ENCODE results near the gene LILRB2.
"Not testable (repeated sequence)": the region's sequence is repeated elsewhere in the genome, so short reads cannot be mapped to it uniquely, and the experiment has no call there.

The LILRB2 gene

GRCh38 chr19:54272181-54272580, 8.7 kb downstream of the LILRB2 start:
- DNase-seq (ENCODE audit: low spot score), result not testable (repeated sequence)

DNA sequence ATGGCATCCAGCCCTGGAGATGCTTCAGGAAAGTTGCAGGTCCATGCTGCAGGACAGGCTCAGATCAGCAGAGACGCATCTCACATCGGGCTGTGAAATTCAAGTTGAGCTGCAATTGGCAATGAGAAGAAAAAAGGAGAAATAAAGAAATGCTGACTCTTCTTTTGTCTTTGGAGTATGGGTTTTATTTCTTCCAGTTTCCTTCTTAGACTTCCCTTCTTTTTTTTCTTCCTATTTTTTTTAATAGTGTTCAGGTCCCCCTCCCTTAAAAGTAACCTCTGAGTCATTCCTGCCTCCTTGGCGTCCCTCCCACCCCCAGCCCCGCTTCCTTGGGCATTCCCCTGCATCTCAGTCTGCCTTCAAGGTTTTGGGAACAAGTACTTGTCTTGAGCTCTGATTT, 9.3 kb downstream of the LILRB2 start:
- not testable (repeated sequence) for DNase-seq (ENCODE audit: low spot score)

DNA sequence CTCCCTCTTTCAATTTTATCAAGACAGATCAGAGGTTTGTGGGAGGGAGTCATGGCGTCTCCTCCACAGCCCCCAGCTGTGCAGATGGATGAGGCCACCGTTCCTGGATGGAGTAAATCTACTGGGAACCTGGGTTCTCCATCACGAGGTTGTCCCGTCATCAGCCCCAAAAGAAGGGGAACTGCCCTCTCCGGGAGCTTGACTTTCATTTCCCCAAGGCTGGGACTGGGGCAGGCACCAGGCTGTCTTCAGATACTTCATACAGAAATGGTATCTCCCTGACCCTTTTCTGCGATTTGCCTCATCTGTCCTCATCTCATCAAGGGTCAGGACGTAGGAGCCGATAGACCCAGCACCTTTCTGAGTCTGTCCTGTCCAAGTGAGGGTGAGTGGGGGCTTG, 9.8 kb downstream of the LILRB2 start:
- no peak for DNase-seq (ENCODE audit: low spot score)

DNA sequence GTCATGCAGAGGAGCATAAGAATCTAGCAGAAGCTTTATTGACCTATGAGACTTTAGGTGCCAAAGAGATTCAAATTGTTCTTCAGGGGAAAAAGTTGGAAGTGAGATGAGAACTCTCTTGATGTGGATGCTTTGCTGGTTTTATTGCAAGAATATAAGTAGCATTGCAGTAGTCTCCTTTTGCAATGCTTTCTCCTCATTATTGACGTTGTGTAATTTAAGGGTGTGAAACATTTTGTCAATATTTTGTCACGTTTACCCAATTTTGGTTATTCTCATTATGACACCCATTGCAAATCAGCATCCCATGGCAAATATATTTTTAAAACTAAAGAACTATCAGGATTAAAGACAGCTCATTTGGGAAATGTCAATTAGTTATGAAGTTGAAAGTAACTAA, 12.0 kb downstream of the LILRB2 start:
- no peak for DNase-seq (ENCODE audit: low spot score)

- peak; percentile 63 for DNase-seq (ENCODE audit: low spot score)
Measured at GRCh38 chr19:54266133-54266532, 14.8 kb downstream of the LILRB2 start.

DNA sequence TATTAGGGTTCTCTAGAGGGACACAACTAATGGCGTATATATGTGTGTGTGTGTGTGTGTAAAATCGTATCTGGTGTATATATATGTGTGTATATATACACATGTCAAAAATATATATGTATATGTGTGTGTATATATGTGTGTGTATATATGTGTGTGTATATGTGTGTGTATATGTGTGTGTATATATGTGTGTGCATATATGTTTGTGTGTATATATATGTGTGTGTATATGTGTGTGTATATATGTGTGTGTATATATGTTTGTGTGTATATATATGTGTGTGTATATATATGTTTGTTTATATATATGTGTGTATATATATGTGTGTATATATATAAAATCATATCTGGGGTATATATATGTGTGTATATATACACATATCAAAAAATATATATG, 18.4 kb downstream of the LILRB2 start:
- no peak for DNase-seq (ENCODE audit: low spot score)

DNA sequence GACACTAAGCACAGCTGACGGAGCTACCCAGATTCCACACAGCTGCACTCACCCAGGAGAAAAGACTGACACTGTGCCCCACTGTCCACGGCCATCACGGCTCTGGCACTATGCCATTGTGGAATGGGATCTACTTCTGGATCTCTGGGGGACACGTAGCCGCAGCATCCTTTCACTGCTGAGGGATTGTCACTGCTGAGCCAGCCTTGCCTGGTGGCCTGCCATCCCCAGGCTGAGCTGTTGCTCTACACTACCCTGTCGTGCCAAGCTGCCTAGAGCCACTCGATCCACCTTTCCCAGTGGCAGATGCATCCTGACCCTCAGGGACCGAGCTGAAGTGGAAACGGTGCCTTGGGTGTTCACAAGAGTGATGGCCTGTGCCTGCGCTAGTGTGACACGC, 18.8 kb downstream of the LILRB2 start:
- DNase-seq (ENCODE audit: low spot score), result no peak

GRCh38 chr19:54257116-54257480, 23.8 kb downstream of the LILRB2 start, which contains the start of gene LILRB5:
Gene LILRB5, minus strand, starts transcription at chr19:54257273. Its CDS starts 80 bp downstream, at chr19:54257193.
- no peak for DNase-seq (ENCODE audit: low spot score)

DNA sequence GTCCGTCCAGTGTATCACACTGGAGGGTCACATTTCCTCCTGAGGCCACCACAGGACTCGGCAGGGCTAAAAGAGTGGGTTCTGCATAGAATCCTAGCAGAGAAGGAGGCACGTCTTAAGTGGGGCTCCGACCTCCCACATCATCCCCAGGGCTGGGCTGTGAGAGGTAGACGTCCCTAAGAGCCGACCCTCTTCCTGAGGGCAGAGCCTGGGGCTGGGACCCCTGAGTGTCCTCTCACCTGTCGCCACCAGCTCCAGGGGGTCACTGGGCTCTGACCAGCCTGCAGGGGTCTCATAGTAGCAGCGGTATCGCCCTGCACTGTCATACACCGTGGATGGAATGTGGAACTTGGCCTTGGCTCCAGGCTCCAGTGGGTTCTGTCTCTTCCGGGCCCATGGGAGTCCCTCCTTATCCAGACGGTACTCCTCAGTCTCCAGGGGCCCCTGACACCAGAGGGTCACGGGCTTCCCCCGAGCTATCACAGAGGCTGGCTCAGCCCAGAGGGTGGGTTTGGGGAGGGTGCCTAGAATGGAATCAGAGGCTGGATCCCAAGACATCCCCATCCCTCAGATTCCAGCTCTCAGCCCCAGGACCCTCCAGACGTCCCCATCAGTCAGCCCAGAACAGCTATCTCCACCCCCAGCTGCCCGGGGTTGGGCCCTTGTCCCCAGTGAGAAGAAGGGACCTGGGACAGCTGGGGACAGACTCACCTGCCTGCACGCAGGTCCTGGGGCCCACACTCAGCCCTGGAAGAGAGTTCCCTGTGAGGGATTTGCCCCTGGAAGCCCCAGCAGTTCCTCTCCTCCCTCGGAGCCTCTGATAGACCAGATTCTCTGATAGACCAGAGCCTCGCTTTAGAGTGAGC, 24.4 kb downstream of the LILRB2 start:
- DNase-seq (ENCODE audit: low spot score), result no peak

DNA sequence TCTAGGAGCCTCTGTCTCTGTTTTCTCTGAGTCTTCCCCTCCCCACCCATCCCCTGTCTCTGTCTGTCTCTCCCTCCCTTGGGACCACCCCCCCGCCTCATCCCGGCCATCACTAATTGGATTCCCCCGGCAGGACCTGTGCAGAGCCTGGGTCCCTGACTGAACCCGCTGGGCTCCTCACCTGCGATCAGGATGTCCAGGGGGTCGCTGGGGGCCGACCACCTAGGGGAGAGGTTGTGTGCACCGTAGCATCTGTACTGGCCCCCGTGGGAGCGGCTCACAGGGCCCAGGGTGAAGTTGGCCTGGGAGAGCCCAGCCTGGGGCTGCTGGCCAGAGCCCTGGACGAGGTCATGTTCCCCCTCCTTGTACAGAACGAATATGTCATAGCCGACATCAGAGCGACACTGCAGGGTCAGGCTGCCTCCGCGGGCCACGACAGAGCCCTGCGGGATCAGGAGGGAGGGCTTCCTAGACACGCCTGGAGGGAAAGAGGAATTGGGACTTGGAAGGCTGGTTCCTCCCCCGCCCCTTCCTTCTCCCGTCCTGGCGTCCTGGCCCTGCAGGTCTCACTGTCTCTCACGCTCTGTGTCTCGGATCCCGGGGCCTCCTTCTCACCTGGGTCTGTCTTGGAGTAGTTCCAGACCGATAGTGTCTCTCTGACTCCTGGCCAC, 25.7 kb downstream of the LILRB2 start:
- DNase-seq (ENCODE audit: low spot score), result no peak

- no peak for DNase-seq (ENCODE audit: low spot score)
Measured at GRCh38 chr19:54254195-54254906, 26.6 kb downstream of the LILRB2 start.

DNA sequence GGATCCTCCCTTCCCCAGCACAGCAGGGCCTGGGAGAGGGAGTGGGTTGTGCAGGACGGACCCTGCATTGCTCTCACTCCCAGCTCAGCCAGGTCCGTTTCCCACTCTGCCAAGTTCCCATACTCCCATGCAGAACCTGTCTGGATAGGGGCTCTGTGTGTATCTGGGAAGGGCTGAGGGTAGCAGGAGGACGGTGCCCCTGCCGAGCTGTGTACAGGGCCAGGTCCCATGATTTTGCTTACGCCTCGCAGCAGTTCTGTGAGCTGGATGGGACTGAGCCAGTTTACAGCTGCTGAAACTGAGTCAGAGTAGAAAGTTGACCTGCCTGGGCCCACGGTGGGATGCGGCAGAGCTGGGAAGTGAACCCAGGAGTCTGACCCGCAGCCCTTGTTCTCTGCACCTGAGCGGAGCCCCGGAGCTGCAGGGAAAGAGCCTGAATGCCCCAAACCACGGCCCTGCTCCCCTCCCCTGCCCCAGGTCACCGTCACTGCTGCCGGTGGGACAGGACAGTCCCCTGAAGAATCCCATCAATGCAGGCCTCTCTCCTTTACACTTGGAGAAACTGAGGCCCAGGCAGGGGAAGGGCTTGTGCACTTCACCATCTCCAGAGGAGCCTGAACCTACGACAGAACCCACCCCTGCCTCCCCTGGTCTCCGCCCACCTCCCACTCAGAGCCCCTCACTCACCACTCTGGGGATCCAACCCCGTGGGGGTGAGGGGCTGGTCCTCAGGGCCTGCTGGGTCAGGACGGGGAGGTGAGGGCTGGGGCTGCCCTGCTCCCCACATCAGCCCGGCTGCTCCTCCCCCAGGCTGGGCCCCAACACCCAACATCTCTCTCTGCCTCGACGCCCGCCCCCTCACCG, 27.3 kb downstream of the LILRB2 start:
- DNase-seq (ENCODE audit: low spot score), result no peak

- DNase-seq (ENCODE audit: low spot score), result no peak
Measured at GRCh38 chr19:54252845-54253244, 28.1 kb downstream of the LILRB2 start.

DNA sequence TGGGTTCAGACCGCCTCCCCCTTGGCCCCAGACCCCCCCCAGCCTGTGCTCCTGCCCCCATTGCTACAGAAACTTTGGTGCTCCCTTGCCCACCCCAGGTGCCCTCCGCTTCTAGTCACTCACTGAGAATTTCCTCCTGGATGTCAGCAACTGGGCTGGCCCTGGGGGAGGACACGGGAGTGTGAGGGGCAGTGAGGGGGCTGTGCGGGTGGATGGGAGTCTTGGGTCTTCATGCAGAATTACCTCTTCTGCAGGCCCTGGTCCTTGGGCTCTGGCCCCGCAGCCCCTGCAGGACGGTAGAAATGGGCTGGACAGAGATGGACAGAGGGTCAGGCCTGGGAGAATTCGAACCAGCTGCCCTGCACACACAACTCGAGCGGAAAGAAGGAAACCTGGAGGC, 28.7 kb downstream of the LILRB2 start:
- no peak for DNase-seq (ENCODE audit: low spot score)

GRCh38 chr19:54248016-54248601, 32.8 kb downstream of the LILRB2 start:
- DNase-seq (ENCODE audit: low spot score), result peak; percentile 90

DNA sequence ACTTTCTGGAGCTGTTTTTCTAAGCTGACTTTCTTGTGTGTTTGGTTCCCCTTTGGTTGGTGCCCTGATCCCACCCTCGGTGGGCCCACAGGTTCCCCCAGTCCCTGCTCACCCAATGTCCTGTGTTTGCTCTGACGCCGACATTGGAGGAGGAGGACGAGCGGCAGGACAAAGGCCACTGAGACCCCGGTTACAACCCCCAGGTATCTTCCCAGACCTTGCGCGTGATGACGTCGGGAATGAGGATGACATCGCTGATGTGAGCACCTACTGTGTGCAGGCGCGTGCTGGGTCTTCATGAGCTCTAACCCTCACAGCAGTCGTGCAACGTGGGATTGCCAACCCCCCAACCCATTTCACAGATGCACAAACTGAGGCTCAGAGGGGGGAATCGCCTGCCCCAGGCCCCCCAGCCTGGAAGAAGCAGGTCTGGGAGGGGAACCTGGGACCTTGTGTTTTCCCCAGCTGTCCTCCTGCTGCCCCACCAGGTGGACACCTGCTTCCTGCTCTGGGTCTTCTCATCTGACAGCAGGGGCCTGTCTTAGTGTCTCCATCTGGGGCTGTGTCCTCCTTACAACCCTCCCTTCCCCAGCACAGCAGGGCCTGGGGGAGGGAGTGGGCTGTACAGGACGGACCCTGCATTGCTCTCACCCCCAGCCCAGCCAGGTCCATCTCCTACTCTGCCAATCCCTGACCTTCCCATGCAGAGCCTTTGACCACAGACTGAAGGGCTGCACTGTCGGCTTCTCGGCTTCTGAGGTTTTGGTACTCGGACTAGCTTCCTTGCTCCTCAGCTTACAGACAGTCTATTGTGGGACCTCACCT, 33.6 kb downstream of the LILRB2 start:
- no peak for DNase-seq (ENCODE audit: low spot score)

DNA sequence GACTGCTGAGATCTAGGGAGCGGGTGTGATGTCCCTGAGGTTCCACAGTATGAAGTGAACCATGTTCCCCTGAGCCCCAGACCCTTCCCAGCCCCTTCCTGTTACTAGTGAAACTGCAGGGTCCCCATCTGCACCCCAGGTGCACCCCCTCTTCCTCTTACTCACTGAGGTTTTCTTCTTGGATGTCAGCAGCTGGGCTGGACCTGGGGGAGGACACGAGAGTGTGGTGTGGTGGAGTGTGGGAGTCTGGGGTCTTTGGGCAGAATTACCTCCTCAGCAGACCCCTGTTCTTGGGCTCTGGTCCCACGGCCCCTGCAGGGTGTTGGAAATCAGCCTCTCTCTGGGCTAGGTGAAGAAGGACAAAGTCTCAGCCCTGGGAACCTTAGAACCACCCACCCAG, 35.0 kb downstream of the LILRB2 start:
- no peak for DNase-seq (ENCODE audit: low spot score)

- DNase-seq (ENCODE audit: low spot score), result not testable (repeated sequence)
Measured at GRCh38 chr19:54243809-54244208, 37.1 kb downstream of the LILRB2 start.

GRCh38 chr19:54242646-54243045, 38.3 kb downstream of the LILRB2 start, which contains the start of gene LILRA6:
Gene LILRA6, minus strand, starts transcription at chr19:54242790.
- not testable (repeated sequence) for DNase-seq (ENCODE audit: low spot score)

DNA sequence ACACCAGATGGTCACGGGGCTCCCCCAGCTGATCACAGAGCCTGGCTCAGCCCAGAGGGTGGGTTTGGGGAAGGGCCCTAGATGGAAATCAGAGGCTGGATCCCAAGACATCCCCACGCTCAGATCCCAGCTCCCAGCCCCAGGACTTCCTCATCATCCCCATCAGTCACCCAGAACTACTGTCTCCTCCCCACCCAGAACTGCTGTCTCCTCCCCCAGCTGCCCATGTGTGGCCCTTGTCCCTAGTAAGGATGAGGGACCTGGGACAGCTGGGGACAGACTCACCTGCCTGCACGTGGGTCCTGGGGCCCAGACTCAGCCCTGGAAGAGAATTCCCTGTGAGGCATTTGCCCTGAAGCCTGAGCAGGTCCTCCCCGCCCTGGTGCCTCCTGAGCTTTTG, 38.7 kb downstream of the LILRB2 start:
- DNase-seq (ENCODE audit: low spot score), result not testable (repeated sequence)
